ENCODE measurements around the gene EEA1. TPM values are rescaled to one million over a fixed set of nuclear protein-coding genes. Genes with fewer than 3 reads are reported as not detected.
"Not testable (repeated sequence)": the region's sequence is repeated elsewhere in the genome, so short reads cannot be mapped to it uniquely, and the experiment has no call there.

The EEA1 gene
- total RNA-seq, 1 experiment from 2014 or later, result 17.2 TPM

DNA sequence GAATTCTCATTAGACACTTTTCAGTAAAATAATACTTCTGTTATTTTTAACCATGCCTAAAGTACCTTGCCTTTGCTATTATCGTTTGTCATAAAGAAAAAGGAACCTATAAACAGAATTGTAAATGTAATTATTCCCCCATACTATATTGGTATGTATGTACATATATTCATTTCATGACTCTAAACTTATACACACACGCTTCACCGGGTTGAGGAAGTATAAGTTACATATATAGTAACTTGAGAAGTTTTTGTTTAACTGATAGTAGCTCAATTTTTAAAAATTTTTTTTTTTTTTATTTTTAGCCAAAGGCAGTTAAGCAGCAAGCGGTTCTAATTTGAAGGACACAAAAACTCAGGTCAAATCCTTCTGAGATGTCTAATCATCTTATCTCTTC lies 118.7 kb downstream of the EEA1 start:
- no peak for DNase-seq (ENCODE audit: low spot score)

DNA sequence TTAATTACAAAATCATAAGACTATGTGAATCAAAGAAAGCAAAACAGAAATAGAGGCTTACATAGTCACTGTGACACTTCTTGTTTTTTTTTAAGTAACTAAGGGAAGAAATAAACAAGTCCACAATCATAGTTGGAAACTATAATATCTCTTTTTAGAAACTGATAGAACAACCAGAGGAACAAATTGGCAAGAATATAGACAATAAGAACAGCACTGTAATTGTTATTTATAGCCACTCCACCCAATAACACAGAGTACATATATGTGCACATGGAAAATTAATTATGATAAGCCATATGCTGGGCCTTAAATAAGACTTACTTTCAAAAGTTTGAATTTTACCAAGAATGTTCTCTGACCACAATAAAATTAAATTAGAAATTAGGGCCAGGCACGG lies 125.2 kb downstream of the EEA1 start:
- no peak for DNase-seq (ENCODE audit: low spot score)

DNA sequence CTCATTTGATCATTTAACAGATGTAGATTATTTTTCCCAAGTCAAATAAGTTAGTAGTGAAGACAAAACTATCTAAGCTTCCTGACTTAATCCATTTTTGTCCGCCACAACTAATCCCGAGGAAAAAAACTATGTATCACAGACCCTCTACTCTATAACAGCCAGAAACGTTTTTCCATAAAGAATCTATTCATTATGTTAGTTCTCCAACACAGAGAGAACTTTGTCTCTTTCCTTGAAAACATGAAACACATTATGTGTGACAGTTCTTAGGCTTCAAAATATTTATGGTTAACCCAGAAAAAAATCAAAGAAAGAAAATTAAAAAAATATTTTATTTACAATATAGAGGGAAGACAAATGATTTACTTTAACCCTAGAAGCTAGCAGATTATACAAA lies 126.2 kb downstream of the EEA1 start:
- DNase-seq (ENCODE audit: low spot score), result no peak

DNA sequence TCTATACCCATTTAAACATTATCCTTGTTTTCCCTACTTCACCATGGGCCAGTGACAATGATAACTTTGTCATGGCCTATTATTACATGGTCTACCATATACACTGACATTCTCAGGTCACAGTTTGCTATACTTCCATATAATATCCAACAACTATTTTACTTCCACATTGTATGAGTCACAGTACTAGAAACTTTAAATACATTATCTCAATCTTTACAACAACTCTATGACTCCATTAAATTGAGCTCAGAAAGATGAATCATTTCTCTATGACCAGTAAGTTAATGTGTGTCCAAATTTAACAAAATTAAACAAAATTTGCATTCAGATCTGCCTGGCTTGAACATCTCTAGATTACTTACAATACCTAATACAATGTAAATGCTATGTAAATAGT lies 132.4 kb downstream of the EEA1 start:
- no peak for DNase-seq (ENCODE audit: low spot score)

DNA sequence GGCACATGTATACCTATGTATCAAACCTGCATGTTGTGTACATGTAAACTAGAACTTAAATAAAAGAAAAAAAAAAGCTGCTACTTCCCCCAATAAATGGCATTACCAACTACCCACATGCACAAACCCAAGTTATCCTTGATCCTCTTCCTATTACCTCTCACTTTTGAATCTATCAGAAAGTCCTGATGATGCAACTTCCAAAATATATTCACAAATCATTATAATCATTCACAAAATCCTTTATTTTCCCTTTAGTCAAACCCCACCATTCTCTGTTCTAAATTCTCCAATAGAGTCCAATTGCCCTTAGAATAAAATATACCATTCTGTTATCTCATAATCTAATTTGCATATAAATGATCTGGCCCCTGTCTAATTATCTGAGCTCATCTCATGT lies 134.3 kb downstream of the EEA1 start:
- no peak for DNase-seq (ENCODE audit: low spot score)

DNA sequence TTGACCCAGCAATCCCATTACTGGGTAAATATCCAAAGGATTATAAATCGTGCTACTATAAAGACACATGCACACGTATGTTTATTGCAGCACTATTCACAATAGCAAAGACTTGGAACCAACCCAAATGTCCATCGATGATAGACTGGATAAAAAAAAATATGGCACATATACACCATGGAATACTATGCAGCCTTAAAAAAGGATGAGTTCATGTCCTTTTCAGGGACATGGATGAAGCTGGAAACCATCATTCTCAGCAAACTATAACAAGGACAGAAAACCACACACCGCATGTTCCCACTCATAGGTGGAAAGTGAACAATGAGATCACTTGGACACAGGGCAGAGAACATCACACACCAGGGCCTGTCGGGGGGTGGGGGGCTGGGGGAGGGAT lies 134.7 kb downstream of the EEA1 start:
- DNase-seq (ENCODE audit: low spot score), result not testable (repeated sequence)

DNA sequence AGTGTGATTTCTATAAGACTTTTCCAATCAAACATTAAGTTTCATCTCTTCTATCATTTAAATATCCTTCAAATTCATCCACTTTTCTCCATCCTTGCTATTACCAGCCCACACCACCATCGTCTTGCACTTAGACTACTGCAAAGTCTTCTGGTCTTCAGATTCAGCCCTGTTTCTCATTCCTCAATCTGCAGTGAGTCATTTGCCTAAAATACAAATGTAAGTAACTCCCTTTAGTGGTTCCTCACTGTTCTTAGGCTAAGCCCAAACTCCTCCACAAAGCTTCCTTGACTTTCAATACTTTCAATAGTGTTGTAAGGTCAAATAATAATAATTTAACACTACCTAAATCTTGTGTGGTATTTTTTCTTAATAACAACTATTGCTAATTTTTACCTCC lies 143.1 kb downstream of the EEA1 start:
- DNase-seq (ENCODE audit: low spot score), result no peak

DNA sequence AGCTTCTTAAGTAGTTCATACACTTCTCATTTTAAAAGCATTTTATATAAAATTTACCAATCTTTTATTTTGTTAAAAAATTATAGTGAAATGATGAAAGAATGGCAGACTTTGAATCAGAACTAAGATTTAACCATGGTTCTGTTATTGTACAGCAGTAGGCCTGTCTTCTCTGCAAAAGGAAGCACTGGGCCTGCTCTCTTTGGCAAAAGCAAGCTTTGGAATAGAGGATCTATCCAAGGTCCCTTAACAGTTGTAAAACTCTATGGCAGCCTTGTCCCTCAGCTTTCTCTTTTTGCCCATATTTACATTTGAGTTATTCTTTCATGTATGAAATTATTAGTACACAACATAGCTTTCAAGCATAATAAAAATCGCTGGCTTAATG lies 143.5 kb downstream of the EEA1 start:
- no peak for DNase-seq (ENCODE audit: low spot score)

DNA sequence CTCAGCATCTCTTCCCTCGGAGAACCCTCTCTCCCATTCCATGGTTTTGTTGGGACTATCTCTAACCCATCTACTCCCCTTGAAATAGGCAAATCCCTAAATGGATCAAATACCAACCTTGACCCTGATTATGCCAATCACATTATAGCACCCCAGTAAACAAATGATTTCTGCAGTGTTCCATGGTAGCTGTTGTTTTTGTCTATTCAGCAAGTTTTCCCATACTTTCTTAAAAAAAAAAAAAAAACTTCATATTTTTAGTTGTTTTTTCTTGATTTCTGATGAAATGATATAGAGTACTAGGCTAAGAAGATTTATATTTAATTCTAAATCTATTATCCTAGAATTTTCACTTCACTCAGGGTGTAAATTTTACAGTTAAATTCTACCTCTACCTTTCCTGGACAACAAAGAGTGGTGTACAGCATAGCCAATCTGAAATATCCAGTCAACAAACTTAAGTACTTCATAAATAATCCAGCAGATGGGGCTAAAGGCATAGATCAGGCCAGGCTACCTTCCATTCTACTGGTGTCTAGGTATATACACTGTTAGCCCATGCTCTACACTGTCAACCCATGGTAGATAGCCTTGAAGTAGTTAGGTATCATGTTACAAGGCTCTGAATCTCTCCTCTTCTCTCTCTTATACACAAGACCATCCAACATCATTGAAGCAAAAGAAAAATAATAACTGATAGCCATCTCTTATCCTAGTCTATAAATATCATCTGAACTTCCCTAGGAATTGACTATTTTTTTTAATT lies 144.1 kb downstream of the EEA1 start:
- peak; percentile 73 for DNase-seq (ENCODE audit: low spot score)

DNA sequence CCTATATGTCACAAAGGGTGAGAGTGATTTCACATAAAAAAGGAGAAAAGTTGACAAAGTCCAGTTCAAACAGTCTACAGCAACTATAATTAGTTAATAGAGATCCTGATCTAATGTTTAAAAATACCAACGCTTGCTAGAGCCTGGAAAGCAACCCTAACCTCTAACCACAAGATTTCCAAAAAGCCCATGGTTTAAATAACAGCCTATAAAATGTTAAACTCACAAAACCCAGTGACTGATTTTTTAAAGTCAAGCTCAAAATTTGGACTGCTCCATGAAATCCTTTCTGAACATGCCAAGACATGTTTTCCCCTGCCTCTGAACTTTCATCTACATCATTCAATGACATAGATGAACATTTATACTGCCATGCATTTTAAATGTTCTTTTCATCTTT lies 144.7 kb downstream of the EEA1 start:
- no peak for DNase-seq (ENCODE audit: low spot score)

DNA sequence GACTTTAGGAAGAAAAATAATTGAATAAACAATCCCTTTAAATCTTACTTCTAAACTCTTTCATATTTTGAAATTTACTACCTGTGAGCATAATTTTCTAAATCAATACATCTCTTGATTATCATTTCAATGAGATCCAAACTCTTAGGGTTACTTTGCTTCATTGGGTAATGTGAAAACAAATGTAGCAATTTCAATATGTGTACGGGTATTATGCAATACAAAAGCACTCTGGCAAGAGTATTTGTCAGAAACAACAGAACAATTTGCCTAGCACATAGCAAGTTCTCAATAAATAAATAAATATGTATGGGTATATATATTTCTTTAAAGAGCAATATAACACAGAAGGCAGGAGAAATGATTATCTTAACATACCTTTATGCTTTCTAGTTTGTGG lies 149.2 kb downstream of the EEA1 start:
- no peak for DNase-seq (ENCODE audit: low spot score)

DNA sequence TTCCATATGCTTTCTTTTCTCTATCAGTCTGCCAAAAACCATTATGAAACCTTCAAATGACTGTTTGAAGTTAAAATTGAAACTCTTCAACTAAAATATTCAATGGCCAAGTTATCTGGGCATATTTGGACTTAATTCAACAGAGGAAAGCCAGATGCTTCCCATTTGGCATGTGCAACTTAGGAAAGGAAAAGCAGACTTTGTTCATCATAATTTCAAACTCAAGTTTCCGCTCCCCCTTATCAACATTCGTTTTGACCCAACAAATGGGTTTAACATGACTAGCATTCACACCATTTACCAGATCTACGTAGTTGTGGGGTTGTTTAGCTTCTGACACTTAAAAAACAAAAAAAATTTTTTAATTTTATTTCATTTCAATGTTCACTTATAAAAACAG lies 150.6 kb downstream of the EEA1 start:
- no peak for DNase-seq (ENCODE audit: low spot score)

DNA sequence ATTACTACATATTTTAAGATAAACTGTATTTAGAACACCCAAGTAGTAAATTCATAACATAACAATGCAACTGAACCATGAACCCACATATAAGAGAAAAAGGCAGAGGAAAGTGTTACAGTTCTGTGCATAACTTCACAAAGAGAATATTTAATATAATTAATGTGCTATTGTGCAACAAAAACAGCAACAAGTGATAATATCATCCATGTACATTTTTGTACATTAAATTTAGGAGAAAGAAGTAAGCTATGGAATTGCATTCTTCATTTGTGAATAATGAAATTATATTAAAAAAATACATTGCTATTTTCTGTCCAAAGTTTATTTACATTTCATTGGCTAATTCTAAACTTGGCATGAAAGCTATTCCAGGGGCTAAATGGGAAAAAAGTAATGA lies 153.7 kb downstream of the EEA1 start:
- DNase-seq (ENCODE audit: low spot score), result no peak

DNA sequence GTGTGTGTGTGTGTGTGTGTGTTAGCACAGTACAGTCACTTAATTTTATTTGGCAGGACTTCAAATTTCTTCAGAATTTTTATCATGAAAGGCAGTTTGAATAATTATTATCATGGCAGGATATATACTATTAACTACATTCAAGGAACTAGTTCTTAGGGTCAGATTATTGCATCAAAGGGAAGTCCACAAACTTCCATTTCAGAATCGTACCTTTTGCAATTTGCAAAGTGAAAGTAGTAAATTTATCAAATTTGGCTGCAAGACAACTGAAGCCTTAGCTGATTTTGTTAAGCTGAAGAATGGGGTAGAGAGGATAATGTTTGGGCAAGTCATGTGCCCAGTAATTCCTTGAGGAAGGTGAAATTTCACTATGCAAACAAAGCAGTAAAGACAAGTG lies 158.1 kb downstream of the EEA1 start:
- DNase-seq (ENCODE audit: low spot score), result no peak

DNA sequence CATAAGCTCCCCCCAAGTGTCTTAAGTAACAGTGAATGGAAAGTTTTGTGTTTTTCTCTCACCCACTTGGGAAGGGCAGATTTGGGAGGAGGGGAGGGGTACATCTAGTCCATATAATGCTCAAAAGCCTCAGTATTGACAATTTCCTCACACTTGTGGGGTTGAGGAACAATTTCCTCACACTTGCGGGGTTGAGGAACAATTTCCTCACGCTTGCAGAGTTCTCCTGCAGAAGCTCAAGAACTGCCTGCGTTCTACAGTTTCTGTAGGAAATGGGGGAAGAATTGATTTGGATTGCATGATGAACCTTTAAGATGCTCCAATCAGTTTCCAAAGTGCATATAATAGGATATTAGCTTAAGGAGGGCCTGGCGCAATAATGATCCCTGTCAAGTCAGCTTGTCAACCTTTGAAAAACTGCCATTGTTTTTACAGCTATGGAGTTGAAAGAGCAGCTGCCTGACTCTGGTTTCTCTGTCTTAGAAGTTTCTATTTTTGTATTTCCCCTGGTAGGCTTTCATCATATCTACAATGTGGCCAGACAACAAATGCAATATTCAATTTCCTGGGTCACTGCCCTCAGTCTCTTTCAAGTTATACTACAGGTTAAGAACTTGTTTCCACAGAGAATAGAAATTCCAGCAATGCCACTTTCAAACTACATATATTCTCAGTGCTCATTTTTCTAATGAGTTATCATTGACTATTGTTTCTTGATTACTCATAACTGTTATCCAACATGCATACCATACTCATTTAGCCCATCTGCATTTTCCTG lies 159.8 kb downstream of the EEA1 start:
- no peak for DNase-seq (ENCODE audit: low spot score)

DNA sequence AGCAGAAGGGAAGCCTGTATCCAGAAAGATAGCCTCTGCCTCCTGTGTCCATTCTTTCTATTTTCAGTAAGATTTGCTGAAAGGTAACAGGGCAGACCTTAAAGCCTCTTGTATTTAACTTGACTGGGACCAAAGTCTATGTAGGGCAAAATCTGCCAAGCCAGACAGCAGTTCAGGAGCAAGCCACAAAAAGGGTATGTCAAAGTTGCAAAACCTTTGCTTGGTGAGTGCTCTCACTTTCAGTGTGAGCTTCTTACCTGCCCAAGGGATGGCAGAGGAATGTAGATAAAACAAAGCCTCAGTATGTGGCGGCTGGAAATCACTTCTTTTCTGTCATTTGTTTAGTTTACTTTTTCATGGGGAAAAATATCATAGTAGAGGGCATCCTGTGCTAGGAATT lies 163.2 kb downstream of the EEA1 start:
- no peak for DNase-seq (ENCODE audit: low spot score)

DNA sequence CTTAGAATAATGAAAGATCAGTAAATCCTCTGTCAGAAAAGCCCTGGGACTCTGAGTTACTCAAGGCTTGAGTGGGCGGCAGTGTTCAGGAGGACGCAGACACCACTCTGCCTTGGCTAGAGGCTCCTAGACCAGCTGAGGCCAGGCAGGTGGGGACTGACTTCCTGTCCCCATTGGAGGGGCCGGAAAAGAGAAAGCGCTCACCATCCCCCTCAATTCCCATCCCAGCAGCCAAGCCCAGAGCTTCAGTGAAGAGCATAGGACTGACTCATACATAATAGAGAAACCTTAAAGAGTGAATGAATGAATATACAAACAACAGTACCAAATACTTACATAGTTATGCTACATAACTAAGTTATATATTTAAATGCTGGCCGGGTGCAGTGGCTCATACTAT lies 164.3 kb downstream of the EEA1 start:
- no peak for DNase-seq (ENCODE audit: low spot score)

DNA sequence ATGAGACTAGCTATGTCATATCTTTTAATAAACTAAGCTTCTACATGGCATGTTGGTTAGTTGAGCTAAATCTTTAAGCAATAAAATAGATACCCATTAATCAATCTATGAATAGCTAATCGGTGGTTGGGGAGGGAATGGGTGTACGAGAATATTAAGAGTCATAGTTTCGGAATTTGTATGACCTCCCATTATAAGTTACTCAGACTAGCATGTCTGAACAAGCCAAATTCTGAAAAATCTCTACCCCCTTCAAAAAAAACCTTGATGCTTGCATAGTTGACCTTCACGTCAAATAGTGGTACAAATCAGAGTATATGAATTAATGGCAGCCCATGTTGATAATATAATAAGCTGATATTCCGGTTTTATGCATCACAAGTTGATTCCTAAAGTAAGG lies 166.3 kb downstream of the EEA1 start:
- no peak for DNase-seq (ENCODE audit: low spot score)

DNA sequence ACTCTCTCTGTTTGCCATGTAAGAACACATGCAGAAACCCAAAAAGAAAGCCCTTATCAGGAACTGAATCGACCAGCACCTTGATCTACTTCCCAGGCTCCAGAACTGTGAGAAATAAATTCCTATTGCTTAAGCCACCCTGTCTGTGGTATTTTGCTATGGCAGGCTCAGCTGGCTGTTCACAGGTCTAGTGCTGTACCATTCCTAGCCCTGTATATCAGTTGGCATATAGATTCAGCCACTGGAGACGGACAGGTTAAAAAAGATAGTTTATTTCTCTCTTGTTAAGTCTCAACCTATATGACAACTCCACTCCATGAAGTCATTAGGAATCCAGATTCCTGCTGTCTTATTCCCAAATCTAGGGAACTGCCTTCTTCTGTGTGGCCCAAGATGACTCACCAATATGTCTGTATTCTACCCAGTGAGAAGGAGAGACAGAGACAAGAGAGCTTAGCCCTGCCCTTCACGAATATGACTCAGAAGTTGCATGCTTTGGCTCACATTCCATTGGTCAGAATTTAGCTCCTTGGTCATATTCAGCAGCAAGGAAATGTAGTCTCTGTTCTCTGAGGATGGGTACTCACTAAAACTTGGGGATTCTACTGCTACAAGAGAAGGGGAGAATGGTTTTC lies 169.3 kb downstream of the EEA1 start:
- peak; percentile 95 for DNase-seq (ENCODE audit: low spot score)

DNA sequence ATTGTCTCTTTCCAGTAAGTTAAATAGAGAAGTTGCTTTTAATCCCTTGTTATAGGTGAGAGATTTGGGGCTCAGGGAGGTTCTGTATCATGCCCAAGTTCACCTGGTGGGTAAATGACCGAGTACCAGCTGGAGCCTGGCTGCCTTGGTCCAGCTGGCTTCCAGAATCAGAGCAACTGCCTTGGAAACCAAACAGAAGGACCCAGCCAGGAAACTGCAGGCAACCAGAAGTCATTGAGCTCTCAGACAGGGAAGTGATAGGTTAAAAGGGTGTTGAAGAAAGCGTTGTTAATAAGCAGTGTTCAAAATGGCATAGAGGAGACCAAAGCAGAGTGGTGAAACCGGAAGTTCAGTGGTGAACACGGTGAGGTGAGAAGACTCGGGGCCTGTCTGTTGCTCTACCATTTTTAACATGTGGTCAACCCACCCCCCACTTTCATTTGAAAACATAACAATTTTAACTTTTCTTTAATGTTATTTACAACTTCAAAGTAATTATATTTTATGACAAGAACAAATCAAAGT lies 171.4 kb downstream of the EEA1 start:
- DNase-seq (ENCODE audit: low spot score), result no peak

DNA sequence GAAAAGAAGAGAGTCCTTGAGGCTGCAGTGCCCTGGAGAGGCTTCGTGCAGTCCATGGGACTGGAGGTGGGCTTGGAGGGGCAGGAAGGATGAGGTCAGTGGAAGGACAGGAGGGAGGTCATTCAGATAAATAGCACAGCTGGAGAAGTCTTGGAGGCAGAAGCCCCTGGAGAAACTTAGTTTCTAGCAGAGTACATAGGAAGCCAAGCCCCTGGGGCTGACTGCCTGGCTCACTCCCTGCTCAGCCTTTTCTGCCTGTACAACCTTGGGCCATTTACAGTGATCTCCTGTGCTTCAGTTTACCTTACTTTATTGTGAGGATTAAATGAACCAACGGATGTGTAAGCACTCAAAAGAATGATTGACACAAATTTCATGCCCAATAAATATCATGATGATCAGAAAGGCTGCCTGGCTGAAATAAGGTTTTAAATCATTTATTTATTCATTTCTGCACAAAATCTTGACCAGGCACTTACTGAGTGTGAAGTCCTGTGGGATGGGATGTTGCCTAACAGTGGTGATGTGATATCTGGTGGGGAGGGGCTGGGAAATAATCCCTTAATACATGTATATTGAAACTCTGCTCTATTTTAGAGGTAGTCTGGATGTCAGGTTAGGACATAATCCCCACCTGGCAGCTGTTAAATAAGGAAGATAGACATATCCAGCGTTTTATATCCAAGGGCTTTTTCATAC lies 172.0 kb downstream of the EEA1 start:
- DNase-seq (ENCODE audit: low spot score), result no peak

Measured in A172 (cell line).